HG03103 (cell line): ENCODE data around the gene CNTNAP2.
"Not testable (repeated sequence)": the region's sequence is repeated elsewhere in the genome, so short reads cannot be mapped to it uniquely, and the experiment has no call there.

Experiments used
- ATAC-seq: cut with Tn5 transposase; IDR thresholded peaks from one replicate; pipeline ENCODE4 v1.9.1; 2021; ENCODE audit warnings: low read depth; ENCODE audit not compliant: unreplicated experiment

CNTNAP2 gene

DNA sequence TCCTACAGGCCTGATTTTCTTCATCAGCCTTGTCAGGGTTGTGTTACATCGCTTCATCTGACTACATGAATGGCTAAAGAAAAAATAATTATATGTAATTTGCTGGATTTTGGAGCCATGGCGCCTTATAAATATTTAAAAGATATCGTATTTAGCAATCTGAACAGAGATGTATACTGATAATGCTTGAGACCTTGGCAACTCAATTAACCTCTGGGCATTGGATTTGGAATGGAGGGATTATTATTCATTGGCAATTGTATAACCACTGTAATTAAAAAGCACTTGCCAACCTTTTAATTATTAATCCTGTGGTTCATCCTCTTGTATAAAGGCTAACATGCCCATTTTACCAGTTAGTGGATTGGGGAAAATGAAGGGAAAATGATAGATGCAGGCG lies 745.1 kb downstream of the CNTNAP2 start:
- no peak for ATAC-seq

DNA sequence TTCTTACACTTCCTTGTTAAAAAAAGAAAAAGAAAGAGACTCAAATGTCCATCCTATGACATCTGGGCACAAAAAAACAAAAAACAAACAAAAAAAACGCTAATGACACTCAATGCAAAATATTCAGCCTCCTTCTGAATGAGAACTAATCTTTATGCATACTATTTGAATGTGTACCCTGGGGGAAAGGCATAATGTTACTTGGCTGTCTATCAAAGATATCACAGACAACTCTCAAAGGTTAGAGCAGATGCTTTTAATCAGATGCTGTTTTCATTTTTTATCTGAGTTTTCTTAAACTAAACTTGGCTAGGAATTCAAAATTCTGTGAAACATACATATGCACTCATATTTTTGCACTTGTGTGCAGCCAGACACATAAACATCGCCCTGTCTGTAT lies 745.8 kb downstream of the CNTNAP2 start:
- ATAC-seq, result no peak

DNA sequence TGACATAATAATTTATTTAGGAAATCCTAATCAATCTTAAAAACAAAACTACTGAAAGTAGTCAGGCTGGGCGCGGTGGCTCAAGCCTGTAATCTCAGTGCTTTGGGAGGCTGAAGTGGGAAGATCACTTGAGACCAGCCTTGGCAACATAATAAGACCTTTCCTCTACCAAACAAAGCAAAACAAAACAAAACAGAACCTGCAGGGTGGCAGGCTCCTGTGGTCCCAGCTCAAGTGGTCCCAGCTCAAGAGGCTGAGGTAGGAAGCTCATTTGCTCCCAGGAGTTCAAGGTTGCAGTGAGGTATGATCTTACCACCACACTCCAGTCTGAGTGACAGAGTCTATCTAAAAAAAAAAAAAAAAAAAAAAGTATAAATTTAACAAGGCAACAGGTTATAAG lies 748.0 kb downstream of the CNTNAP2 start:
- no peak for ATAC-seq

DNA sequence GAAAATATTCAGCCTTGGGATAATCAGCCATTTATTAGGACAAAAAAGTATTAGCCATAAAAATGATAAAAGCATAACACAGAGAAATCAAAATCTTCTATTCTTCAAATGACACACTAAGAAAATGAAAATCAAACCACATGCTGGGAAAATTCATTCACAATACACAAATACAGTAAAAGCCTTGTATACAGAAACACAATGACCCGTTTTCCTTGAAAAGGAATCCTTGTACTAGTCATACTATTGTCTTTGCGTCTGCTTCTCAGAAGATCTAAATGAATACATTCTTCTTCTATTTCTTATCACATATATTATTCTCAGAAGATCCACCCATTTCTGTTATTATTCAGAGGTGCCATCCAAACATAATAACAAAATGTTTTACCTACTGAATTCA lies 749.1 kb downstream of the CNTNAP2 start:
- ATAC-seq, result no peak

DNA sequence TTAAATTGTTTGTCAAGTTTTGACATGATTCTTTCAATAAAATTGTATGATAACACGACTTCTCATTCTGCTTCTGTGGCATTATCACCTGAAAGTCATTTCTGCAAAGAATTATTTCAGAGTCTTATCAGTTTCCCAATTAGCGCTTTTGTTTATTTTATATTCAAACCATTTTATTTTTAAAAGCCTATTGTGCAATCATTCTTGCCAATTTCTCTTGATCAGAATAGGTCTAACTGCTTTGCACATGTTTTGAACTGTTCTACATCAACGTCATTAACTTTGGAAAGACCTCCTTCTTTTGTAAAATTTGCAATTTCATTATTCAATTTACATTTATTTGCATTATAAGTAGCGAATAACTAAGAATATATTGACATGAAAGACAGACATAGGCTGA lies 758.1 kb downstream of the CNTNAP2 start:
- ATAC-seq, result no peak

DNA sequence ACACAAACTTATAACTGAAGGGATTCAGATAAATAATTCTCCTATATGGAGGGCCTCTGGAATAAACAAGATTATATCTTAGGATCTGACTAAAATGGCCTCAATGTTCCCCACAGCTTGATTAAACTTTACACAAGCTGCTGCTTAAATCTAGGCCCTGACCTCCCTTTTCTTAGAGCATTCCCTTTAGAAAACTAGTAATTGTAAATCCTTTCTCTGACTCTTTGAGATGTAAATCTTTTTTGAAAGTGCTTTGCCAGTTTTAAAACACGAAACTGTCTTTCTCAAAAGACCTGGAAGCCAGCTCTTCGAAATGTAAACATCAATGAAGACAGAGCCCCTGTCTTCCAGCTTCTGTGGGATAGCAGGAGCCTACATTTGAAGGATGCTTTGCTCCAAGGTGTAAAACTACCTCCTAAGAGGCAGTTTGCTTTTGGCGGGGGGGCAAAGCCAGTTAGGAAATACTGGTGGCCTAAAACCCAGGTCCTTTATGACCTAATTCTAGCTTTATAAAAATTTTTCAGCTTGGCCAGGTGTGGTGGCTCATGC lies 758.7 kb downstream of the CNTNAP2 start:
- no peak for ATAC-seq

DNA sequence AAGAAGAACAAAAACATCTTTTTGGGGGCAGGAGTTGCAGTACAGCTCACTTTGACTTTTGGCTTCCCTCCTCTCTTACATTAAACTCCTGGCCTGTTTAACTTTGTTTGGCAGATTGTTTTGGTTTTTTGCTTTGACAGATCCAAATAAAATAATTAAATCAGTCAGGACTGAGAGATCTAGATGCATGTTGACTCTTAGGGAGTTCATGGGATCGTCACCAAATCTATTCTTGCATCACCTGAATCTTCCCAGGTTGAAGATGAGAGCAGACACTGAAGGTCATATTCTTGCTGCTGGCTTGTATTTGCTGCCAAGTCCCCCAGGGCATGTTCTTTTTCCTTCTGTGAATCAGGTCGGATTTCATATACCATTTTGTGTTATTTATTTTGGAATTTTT lies 759.4 kb downstream of the CNTNAP2 start:
- no peak for ATAC-seq

DNA sequence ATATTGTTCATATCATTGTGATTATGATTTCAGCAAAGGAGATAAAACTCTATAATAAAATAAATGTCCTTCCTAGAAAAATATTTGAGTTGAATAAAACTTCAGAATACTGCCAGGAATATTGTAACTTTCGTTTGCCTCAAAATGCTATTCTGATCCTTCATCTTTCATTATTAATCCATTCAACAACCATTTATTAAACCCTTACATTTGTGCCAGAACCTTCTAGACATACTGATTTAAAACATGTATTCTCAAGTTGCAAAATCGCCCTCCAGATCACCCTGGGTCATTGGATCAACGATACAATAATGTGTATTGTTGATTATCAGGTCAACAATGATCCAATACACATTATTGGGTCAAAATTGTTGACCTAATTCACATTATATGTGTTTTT lies 759.8 kb downstream of the CNTNAP2 start:
- ATAC-seq, result no peak

DNA sequence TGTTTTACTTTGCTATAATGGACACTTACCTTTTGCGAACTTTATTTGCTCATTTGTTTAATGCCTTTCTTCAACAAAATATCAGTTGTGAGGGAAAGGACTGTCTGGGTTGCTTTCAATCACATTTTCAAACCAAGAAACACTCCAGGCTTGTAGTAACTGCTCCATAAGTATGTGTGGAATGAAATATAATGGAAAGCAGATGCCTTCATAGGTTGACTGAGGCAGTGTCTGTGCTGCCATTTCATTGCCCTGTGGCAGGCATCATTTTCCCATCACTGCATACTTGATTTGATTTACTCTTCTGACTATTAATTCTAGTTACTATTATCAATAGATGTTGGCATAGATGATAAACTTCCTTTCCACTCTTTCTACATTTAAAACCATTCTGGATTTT lies 762.3 kb downstream of the CNTNAP2 start:
- no peak for ATAC-seq

DNA sequence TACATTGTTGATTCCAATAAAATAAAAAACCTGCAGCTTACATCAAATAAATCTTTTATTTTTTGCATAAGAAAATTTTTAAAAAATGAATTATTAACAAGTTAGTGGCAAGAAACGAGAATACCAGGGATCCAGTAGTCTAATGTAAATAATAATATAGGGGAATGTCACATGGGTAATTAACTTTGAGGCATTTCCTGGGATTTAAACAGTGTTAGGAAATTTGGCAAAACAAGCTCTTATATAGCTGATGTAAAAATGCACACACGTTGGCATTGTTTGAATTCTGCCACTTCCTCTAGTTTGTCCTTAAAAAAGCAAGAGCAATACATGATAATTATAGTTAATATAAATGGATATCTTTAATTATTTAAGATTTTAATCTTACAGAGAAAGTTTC lies 768.6 kb downstream of the CNTNAP2 start:
- no peak for ATAC-seq

DNA sequence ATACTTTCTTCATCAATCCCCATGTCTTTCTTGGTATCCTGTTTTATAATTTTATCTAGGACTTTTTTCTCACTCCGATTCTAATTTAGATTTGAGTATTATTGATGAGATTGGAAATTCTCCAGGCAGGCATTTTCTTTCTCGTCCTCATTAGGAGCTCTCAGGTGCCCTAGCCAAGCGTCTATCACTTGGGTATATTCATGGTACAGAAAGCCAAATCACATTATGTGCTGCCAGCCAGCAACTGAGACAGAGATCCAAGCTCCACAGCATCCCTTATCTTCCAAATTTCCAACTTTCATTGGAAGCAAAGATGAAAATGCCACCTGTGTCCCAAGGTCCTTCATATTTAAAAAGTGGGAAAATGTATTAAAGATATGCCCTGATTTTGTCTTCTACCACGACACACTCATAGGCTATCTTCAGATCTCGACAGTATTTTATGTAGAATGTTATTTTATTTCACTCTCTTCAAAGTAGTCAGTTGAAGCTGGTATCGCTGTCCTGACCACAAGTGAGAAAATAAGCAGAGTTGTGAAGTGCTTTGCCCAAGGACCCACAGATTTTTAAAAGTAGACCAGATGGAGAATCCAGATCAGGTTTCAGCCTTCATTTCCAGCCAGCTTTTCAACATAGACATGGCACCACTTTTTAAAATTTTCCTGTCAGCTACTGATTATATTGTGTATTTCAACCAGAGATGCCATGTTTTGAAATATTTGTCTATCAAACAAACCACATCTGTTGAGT lies 773.4 kb downstream of the CNTNAP2 start:
- ATAC-seq, result no peak

DNA sequence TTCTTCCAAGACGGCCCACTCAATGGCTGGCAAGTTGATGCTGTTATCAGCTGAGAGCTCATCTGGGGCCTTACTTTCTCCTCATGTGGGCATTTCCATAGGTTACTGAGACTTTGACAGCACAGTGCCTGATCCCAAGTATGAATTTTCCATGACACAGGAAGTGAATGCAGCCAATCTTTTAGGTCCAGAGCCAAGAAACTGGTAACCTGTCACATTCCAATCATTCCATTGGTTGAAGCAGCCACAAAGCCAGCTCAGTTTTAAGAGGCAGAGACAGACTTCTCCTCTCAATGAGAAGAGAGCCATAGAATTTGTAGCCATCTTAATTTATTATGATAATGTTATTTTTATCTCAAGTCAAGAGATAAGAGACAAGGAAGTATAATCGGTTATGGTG lies 775.5 kb downstream of the CNTNAP2 start:
- no peak for ATAC-seq

DNA sequence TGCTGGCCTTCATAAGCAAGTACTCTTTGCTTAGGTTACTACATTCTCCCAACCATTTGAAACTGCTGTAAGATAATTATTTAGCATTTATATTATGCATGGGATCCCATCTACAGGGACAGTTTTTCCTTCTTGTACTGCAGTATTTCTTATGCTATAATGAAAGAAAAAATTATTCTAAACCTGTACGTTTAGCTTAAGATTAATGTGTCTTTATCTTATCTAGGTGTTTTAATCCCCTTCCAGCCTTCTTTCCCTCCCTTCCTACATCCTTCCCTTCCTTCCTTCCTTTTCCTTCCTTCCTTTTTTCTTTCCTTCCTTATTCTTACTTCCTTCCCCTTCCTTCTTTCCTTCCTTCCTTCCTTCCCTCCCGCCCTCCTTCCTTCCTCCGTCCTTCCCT lies 778.3 kb downstream of the CNTNAP2 start:
- ATAC-seq, result no peak

DNA sequence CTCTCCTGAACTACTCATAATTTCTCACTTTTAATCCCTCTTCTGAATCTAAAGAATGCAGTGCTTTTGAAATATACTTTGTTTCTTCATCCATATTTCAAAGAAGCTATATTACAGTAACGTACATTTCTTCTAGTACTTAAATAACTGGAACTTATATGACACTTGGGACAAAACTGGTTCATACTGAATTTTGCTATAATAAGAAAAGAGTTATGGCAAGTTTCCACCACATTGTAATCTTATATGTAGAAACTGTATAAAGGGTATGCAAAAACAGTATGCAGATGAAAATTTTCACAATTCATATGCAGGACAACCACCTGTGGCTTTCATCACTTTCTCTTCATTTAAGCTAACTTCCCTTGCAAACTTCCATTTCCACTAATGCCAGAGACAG lies 785.7 kb downstream of the CNTNAP2 start:
- ATAC-seq, result no peak

DNA sequence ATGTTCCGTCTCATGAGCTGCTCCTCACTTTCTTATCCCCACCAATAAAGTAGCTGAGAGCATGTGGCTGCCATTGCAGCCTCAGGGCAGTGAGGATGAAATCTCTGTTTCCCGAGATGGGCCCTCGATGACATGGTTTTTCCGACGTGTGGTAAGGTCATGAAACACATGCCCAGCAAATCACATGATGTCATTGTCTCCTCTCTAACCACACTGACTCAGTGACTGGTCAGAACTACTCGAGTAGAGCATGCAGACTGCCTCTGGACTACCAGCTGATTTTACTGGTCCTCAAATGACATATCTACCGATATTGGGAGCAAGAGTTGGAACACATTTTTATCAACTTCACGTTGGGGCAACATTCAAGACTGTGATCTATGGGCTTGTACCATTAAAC lies 786.1 kb downstream of the CNTNAP2 start:
- no peak for ATAC-seq

DNA sequence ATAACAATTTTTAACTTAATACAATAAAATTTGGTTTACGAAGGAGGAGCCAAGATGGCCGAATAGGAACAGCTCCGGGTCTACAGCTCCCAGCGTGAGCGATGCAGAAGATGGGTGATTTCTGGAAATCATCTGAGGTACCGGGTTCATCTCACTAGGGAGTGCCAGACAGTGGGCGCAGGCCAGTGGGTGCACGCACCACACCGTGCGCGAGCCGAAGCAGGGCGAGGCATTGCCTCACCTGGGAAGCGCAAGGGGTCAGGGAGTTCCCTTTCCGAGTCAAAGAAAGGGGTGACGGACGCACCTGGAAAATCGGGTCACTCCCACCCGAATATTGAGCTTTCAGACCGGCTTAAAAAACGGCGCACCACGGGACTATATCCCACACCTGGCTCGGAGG lies 789.1 kb downstream of the CNTNAP2 start:
- ATAC-seq, result not testable (repeated sequence)

DNA sequence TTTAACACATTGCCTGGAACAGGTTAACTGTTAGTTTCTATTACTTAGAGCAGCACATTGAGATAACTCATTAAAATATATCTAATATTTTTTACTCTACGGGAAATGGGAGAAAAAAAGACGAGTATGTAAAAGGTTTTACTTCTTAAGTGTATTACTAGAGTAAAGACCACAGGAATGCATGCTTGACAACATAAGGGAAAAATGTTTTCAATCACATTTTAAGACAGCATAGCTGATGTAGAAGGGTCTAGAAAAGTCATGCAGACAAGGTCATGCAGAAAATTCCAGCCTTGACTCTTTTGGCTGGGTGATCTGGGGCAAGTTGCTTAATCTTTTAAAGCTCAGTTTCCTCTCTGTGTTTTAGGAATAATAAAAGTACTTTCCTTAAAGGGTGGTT lies 806.2 kb downstream of the CNTNAP2 start:
- ATAC-seq, result no peak

DNA sequence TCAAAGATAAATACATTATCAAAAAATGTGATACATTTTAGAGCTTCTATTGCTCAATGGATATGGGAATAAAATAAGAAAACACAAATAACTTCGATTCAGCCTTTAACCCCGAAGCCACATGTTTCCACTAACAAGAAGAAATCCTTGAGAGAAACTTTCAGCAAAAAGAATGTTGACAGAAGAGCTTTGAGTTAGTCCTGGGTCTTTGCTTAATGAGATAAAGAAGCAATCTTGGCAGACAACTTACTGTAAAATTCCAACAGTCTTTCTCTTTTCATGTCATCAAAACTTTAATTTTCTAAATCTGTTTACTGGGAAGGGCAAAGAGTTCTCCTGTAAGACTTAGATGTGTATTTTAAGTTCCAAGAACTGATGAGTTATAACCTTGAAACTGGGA lies 810.2 kb downstream of the CNTNAP2 start:
- no peak for ATAC-seq

DNA sequence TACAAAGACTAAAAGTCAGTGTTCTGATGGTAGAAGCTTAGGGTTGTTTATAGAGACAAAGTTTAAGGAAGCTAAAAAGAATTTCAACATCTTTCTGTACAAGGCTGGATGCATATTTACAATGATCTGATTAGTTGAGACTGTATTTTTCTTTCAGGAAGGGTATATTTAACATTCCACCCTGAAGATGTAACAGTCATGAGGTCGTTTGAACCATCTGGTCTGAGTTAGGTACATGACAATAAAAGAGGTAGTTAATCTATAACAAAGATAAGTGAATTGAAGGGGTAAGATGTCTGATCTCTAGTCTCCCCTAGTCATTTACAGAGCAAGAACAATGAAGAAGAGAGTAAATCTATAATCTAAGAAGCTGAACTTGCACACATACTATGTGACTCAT lies 821.2 kb downstream of the CNTNAP2 start:
- ATAC-seq, result no peak

DNA sequence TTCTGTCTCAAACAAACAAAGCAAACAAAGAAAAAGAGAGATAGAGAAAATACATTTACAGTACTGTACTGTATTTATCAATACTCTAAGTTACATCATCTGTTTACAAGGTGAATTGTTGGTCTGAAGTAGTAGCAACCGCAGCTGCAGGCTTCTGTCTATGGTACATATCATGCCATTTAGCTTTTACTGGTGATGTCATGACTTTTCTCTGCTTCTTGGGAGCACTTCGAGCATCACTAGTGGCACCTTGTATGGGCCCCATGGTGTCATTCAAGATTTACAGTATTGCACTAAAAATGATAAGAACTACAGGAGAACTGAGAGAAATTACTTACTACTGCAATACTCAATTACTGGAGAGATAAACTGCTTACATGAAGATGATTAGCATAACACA lies 826.9 kb downstream of the CNTNAP2 start:
- no peak for ATAC-seq

DNA sequence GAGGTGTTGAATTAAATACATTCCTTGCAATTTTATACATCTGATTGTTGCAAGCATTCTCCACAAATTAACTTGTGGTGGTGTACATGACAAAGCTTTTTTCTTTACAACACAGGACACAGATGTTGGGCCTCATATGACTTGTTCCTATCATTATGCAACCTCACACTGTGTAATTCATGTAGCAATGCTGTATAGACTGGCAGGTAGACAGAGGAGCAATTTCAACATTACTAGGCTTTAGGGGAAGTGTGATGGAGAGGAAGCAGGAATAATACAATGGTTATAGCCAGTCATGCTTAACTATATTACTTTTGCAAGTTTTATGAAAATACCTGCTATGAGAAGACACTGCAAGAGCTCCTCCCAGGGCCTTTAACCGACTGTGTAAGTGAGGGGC lies 832.1 kb downstream of the CNTNAP2 start:
- no peak for ATAC-seq

DNA sequence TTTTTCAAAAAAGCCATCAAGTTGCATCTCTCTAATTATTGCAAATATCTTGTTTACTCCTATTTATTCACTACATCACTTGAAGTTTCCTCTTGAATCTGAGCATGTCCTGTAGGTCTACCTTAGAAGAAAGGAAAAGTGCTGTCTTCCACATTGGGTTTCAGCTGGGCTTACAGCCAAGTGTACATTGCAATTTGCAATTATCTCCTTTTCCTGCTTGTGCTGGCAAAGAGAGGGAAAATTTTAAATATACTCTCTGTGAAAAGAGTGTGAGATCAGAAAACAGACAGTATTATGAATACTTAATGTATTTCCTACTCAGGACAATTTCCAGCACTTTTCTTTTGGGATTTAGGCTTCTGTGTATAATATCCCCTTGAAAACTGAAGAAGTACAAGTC lies 839.7 kb downstream of the CNTNAP2 start:
- ATAC-seq, result no peak

DNA sequence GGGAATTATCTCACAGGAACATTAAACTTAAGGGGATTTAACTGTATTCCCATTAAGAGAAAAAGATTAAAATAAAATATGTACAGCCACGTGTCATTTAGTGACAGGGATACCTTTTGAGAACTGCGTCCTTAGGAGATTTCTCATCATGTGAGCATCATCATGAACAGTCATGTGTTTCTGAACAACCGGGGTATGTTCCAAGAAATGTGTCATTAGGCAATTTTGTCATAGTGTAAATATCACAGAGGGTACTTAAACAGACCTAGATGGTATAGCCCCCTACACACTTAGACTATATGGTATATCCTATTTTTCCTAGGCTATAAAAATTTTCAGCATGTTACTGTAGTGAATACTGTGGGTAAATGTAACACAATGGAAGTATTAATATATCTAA lies 840.3 kb downstream of the CNTNAP2 start:
- ATAC-seq, result no peak
